HL-60 (cell line): ENCODE data around the gene ARNT2.

Experiments
- DNase-seq, 2 experiments: peaks; one replicate each; pipeline ENCODE4 v3.0.0-alpha.2; 2010 to 2020; ENCODE audit warnings: low read depth in 1 of 2, low spot score in 1 of 2
- H3K27ac ChIP-seq: fragments of 250-450 bp; sonication (Bioruptor Pico); replicated peaks from 2 replicates; pipeline ENCODE4 v1.5.1; 2020; ENCODE audit warnings: mild to moderate bottlenecking, moderate library complexity
- H3K27me3 ChIP-seq: fragments of 250-450 bp; sonication (Bioruptor Pico); 2 replicates; pipeline ENCODE4 v1.5.1; 2021; ENCODE audit warnings: mild to moderate bottlenecking, moderate library complexity; ENCODE audit not compliant: insufficient read depth, poor library complexity, severe bottlenecking
- H3K4me3 ChIP-seq: replicated peaks from 2 replicates; pipeline ENCODE4 v1.5.1; 2011; ENCODE audit warnings: mild to moderate bottlenecking, control low read depth, low read length; ENCODE audit not compliant: insufficient read depth
- CTCF ChIP-seq: IDR thresholded peaks from one replicate; pipeline ENCODE4 v1.5.1; 2011; ENCODE audit warnings: low read length, control low read depth, inconsistent platforms; ENCODE audit not compliant: insufficient read depth
- GABPA ChIP-seq: IDR thresholded peaks from 2 replicates; pipeline ENCODE4 v1.6.1; 2012; ENCODE audit warnings: low read depth
- POLR2AphosphoS5 ChIP-seq: IDR thresholded peaks from 2 replicates; pipeline ENCODE4 v1.6.1; 2012; ENCODE audit warnings: low read depth
- REST ChIP-seq: IDR thresholded peaks from 2 replicates; pipeline ENCODE4 v1.6.1; 2012; ENCODE audit warnings: low read depth; ENCODE audit not compliant: insufficient replicate concordance
- SPI1 ChIP-seq: IDR thresholded peaks from 2 replicates; pipeline ENCODE4 v1.6.1; 2012; ENCODE audit warnings: low read depth, mild to moderate bottlenecking, borderline replicate concordance

The ARNT2 gene

GRCh38 chr15:80457896-80458295 is 53.7 kb downstream of the ARNT2 start:
- Histone ChIP-seq H3K27ac (no peak overlapping the region), H3K4me3 (no peak overlapping the region), H3K27me3 (peaks cover 19% of the 10 kb centered on the region)
- TF ChIP-seq CTCF: no peak
- TF ChIP-seq GABPA: no peak
- no peak for TF ChIP-seq SPI1
- no peak for TF ChIP-seq REST
- no peak for TF ChIP-seq POLR2AphosphoS5
- DNase-seq: no peak

GRCh38 chr15:80458580-80458979 is 54.4 kb downstream of the ARNT2 start:
- Histone ChIP-seq H3K4me3 (no peak overlapping the region), H3K27me3 (peaks cover 22% of the 10 kb centered on the region), H3K27ac (no peak overlapping the region)
- DNase-seq: no peak
- TF ChIP-seq REST: no peak
- TF ChIP-seq GABPA: no peak
- TF ChIP-seq SPI1: no peak
- TF ChIP-seq POLR2AphosphoS5: no peak
- TF ChIP-seq CTCF: no peak

- Histone ChIP-seq H3K27ac (no peak overlapping the region), H3K4me3 (no peak overlapping the region), H3K27me3 (peaks cover 22% of the 10 kb centered on the region)
- TF ChIP-seq GABPA (no peak), CTCF (no peak)
- DNase-seq: no peak
Observed at GRCh38 chr15:80459380-80459779, 55.2 kb downstream of the ARNT2 start.

GRCh38 chr15:80459818-80460217 is 55.6 kb downstream of the ARNT2 start:
- no peak overlapping the region for H3K4me3 ChIP-seq
- no peak for DNase-seq
- peaks cover 24% of the 10 kb centered on the region for H3K27me3 ChIP-seq
- TF ChIP-seq POLR2AphosphoS5: no peak
- no peak for TF ChIP-seq SPI1
- TF ChIP-seq GABPA: no peak
- no peak for TF ChIP-seq CTCF
- no peak for TF ChIP-seq REST
- H3K27ac ChIP-seq: no peak overlapping the region
